Stimulated activated CD8-positive, alpha-beta memory T cell treated with anti-CD3 and anti-CD28 coated beads, Interleukin-7, amount 100 ng/mL, for 4 hours (primary cell): ENCODE measurements around the gene TYMS.

ENCODE experiments used
- DNase-seq, 2 donors: peaks; one replicate each; pipeline ENCODE4 v3.0.0-alpha.2; 2020; ENCODE audit warnings: low read depth in 2 of 2

The TYMS gene

DNA sequence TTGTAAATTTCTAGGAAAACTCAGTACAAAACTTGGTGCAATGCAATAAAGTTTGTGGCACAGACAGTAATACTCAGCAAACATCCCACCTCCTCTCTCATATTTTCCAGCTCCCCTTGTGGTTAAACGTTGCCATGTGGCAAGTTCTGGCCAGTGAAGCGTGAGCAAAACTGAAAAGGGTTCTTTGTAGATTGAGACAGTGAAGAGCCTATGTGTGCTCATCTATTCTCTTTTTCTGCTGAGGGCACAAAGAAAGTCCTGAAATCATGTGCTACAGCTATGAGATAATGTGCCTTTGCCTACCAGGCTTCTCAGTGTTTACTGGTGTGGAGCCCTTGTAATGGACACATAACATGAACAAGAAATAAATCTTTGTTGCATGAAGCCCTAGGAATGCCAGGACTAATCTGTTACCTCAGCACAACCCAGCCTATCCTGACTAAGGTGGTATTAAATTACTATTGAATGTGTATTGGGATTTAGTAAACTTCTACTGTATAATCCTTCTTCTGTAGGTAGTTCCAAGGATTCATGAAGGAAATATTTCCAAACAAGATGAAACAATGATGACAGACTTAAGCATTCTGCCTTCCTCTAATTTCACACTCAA is 13.0 kb upstream of the TYMS start:
- DNase-seq = no peak

DNA sequence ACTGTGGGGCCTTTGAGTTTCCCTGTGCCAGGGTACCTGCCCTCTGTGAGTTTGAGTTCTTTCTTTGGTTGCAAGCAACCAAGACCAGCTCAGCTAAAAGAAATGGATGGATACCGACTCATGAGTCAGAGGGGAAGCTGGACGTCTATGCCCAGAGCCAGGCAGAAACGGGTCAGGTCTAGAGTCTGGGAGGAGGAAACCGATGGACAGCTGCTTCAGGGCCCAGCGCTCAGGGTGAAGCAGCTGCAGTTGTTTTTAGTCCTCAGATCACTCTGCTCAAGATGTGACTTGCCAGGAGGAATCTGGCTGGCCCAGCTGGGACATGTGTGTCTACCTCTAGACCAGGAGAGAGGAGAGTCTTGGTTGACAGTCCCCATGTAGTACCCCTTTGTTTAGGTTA is 10.1 kb upstream of the TYMS start:
- DNase-seq = no peak

GRCh38 chr18:649341-649740 is 8.1 kb upstream of the TYMS start:
- no peak for DNase-seq

DNA sequence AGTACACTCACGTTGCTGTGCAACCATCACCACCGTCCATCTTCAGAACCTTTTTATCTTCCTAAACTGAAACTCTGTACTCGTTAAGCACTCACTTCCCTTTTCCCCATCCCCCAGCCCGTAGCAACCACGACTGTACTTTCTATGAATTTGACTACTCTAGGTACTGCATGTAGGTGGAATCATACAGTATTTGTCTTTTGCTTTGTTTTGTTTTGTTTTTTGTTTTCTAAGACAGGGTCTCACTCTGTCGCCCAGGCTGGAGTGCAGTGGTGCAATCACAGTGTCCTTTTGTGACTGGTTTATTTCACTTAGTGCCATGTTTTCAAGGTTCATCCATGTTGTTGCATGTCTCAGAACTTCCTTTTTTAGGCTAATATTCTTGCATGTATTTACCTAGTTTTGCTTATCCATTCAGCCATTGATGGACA is 7.0 kb upstream of the TYMS start:
- no peak for DNase-seq

- no peak for DNase-seq
Measured at GRCh38 chr18:652131-652530, 5.3 kb upstream of the TYMS start.

DNA sequence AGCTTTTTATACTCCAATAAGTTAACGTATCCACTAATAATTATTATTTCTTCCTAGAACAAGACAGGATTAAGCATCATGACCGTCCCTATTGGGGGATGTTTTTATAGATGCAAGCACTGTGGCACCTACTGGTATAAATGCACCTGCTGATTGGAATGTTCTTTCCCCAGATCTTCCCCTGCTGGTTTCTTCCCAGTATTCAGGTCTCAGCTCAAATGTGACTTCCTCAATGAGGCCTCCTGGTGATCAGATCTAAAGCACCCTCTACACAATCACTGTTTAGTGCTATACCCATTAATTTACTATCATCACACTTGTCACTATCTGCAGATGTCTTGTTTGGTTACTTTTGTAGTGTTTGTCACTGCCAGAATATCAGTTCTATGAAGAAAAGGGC is 3.9 kb upstream of the TYMS start:
- DNase-seq = no peak

GRCh38 chr18:654601-655000 is 2.9 kb upstream of the TYMS start:
- no peak for DNase-seq

DNA sequence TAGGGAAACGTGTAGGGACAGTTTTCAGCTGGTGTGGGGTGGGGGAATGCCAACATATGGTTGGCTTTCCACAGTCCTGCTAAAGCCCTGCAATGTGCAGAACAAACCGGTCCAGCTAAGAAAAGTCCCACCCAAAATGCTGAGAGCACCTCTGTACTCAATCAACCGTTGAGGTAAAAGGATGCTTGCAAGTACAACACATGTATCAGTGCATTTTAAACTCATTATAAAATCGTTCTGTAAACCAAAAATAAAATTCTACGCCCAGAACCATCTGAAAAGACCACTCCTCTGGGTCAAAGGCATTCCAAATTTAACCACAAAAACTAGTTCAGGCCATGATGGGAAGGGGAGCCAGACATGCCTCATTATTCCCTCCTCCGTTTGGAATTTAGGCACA is 2.0 kb upstream of the TYMS start:
- no peak for DNase-seq

DNA sequence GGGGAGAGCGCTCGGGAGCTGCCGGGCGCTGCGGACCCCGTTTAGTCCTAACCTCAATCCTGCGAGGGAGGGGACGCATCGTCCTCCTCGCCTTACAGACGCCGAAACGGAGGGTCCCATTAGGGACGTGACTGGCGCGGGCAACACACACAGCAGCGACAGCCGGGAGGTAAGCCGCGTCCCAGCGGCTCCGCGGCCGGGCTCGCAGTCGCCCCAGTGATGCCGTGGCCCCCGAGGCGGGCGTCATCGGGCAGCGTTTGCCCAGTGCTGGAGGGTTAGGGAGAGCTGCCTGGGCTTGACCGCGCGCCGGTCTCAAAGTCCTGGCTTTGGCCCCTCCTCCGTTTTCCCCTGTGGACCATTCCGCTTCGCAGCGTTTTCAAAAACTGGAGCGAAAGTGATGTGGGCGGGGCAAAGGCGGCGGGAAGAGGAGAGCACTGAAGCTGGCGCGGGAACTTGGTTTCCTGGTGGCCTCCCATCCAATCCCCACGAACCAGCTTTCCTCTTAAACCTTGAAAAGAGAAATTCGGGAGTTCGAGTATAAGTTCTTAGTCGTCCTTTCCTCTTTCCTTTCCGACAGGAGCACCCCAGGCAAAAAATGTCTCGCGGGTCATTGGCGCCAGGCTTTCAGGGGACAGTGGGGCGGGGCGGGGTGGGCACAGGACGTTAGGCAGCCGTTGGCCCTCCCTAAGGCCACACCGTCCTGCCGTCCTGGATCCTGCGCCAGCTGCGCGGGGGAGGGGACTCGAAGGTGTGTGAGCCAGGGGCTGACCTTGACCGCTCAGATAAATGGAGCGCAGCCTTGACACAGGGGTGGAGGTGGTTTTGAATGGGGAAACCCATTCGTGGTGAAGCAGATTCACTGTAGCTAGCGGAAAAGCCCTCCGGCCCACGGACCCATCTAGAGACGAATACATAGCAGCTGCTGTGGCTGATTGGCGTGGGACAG is 821 bp downstream of the TYMS start:
- DNase-seq = peak; percentile 23 to 32

DNA sequence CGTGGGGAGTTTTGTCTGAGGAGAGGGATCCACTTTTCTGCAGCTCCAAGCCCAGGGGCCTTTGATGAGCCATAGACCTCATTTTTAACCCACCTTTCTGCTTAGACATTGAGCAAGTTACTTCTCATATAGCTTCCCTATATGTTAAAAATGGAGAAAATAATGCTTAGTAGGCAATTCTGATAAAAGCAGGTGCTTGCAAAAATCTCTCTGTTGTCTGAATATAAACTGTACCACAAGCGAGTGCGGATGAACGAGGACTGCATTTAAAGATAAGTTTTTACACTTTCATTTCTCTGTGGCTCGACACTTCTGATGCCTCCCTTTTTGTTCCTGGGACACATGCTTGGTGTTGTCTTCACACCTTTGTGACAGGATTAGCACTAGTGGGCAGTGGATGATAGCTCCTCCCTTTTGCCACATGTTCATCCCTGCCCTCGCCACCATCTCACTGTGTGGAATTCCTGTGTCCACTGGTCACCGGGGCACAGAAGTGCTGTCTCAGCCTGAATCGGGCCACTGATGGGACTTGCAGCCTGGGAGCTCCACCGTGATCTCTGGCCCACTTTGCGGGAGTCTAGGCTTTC is 1.6 kb downstream of the TYMS start:
- no peak for DNase-seq

- no peak for DNase-seq
Measured at GRCh38 chr18:659597-659996, 2.1 kb downstream of the TYMS start.

GRCh38 chr18:662197-662596 is 4.7 kb downstream of the TYMS start:
- DNase-seq = no peak

GRCh38 chr18:666177-666576 is 8.7 kb downstream of the TYMS start:
- no peak for DNase-seq

DNA sequence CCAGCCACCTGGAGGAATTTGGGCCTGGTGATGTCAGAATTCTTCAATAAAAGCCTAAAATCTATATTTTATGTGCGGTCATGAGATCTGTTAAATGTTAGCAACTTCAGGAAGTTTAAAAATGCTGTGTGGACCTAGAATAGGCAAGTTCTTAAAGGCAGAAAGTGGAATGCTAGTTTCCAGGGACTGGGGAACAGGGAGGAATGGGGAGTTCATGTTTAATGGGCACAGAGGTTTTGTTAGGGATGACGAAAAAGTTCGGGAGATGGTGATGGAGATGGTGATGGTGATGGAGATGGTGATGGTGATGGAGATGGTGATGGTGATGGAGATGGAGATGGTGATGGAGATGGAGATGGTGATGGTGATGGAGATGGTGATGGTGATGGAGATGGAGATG is 9.2 kb downstream of the TYMS start:
- DNase-seq = no peak

DNA sequence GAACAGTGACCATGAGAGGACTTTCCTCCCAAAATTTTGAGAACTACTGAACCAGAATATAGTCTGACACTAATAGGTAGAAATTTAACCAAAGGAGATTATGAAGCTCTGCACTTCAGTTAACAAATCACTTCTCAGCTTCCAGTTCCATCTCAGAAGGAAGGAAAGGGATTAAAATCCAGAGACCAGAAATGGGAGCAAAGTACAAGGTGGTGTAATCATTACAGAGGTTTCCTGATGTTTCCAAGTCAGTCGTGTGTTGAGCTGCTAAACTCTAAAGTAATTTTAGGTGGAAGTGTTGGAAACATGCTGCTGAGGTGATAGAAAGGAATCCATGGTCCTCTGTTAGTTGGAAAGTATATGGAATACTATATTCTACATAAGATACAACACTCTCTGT is 10.8 kb downstream of the TYMS start:
- DNase-seq = no peak

DNA sequence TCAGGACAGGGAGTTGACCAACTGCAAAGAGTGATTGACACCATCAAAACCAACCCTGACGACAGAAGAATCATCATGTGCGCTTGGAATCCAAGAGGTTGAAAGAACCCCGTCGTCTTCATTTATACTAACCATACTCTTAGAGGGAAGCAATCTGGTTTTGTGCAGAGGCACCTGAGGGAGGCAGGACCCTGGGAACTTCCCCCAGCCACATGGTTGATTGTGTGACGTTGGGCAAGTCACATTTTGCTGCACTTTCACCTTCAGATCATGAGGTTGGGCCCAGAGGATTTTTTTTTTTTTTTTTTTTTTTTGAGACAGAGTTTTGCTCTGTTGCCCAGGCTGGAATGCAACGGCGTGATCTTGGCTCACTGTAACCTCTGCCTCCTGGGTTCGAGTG is 11.6 kb downstream of the TYMS start:
- DNase-seq = no peak

DNA sequence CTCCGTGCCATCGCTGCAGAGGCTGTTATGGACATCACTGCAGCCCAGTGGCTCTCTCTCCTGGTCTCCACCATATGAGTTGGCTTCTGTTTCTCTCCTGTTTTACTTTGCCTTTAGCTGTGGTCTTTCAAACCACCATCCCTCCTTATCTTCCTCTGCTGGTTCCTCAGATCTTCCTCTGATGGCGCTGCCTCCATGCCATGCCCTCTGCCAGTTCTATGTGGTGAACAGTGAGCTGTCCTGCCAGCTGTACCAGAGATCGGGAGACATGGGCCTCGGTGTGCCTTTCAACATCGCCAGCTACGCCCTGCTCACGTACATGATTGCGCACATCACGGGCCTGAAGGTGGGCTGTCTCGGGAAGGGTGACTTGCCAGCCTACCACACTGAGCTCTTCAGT is 13.1 kb downstream of the TYMS start:
- DNase-seq = no peak

GRCh38 chr18:671405-671804 is 14.0 kb downstream of the TYMS start:
- no peak for DNase-seq

DNA sequence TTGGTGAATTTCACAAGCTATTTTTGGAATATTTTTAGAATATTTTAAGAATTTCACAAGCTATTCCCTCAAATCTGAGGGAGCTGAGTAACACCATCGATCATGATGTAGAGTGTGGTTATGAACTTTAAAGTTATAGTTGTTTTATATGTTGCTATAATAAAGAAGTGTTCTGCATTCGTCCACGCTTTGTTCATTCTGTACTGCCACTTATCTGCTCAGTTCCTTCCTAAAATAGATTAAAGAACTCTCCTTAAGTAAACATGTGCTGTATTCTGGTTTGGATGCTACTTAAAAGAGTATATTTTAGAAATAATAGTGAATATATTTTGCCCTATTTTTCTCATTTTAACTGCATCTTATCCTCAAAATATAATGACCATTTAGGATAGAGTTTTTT is 15.9 kb downstream of the TYMS start:
- no peak for DNase-seq

- DNase-seq = no peak
Measured at GRCh38 chr18:673769-674168, 16.3 kb downstream of the TYMS start.

DNA sequence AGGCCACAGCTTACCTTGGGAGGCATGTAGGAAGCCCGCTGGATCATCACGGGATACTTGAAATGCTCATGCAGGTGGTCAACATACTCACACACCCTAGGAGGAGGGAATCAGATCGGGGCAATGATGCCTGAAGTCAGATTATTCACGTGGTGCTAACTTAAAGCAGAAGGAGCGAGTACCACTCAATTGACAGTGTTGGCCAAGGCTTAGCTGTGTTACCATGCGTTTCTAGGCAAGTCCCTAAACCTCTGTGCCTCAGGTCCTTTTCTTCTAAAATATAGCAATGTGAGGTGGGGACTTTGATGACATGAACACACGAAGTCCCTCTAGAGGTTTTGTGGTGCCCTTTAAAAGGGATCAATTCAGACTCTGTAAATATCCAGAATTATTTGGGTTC is 17.9 kb downstream of the TYMS start:
- DNase-seq = no peak

DNA sequence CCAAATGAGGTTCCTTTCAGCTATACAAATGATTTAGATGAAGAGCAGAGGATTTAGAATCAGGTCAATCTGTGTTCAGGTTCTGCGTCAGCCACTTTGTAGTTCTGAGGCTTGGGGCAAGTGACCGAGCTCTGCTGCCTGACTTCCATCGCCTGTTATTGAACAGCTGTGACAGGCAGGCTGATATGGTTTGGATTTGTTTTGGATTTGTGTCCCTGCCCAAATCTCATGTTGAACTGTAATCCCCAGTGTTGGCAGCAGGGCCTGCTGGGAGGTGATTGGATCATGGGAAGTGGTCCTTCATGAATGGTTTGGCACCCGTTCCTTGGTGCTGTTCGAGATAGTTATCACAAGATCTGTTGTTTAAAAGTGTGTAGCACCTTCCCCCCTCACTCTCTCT is 18.6 kb downstream of the TYMS start:
- no peak for DNase-seq

GRCh38 chr18:676736-677135 is 19.3 kb downstream of the TYMS start:
- DNase-seq = no peak
